NCI-H2171 (cell line): ENCODE measurements around the gene TGM2.

ENCODE experiments used
- DNase-seq: peaks from one replicate; lab custom pipeline; 2025; lab: John Stamatoyannopoulos, UW

TGM2 gene

DNA sequence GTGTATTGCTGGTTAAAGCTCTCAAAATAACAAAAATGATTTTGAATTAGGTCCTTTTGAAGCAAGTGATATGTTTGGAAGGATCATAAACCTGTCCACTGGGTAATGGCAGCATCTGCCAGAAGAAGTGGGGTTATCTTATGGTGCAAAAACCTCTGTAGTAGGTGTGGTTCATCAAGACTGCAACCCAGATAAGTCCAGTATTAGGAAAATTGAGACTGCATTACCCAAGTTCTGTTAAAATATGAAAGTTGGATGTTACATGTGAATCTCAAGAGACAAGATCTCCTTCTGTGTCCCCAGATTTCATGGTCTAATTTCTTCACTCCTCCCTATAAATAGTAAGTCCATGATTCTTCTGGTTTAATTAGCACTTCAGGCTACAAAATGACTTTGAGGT, 72.2 kb downstream of the TGM2 start:
- no peak for DNase-seq

DNA sequence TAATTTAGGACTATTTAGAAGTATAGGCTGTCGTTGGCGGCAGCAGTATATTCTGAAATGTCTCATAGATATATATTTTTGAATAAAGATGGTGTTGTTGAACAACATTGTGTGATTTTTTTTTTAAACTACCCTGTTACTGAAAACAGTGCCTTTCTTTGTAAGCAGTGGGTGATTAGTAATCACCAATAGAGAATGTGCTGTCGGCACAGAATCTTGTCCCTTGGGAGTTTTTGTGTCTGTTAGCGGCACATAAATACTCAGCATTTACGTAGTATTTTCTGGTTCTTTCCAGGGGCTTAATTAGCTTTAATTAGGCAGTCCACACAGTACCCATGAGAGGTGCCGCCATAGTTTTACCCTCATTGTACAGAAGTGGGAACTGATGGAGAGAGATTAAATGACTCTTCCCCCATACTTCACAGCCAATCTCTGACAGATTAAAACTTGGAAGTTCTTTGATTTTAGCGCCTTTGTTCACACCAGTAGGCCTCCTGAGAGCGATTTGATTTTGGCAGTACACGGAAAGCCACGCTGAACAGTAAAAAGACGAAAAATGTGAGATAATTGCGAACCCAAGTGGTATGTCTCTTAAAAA, 72.7 kb downstream of the TGM2 start:
- no peak for DNase-seq

DNA sequence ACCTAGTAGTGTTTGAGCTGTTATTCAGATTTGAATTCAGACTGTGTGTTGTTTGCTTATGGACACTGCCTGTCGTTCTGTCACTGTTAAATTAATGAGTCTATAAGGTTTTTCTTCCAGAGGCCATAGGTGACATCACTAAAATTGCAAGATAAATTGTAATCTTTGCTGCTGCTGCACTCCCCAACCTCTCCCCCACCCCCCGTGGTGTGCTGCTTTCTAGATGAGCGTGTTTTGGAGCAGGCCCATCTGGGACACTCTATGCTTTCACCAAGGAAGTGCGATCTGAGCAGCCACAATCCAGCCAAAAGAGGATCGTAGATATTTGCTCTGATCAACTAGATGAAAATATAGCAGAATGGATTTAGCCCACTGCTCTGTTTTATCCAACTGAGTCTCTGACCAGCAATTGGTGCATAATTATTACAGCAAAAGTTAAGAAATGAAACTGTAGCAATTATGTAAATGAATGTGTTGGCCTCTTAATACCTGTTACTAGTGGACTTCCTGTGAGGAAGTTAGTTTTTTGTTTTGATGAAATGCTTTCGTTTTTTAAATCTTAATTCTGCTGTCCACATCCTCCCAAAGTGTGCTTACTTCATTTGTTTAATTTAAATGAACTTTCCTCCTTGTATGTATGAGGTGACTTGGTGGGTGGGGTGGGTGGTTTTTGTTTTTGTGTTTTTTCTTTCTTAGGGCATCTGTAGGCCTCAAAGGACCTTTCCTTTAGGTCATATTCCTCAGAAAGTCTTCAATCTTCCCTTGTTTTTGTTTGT, 73.4 kb downstream of the TGM2 start:
- DNase-seq: no peak

DNA sequence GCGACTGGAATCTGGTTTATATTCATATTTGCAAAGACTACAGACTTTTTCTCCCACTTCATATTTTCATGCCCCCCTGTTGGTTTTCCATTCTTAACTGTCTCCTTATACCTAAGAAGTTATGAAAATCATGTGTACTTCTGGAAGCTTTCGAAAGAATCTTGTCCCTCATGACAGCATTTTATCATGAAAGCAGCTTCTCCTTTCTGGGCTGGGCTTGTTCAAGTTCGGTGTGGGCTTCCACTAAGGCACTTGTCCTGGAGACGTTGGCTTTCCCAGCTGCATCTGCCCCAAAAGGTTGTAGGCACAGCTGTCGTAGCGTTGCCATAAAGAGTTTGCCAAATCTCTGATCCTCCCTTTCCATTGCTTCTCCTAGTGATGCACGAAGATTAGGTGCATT, 75.0 kb downstream of the TGM2 start:
- DNase-seq: no peak

DNA sequence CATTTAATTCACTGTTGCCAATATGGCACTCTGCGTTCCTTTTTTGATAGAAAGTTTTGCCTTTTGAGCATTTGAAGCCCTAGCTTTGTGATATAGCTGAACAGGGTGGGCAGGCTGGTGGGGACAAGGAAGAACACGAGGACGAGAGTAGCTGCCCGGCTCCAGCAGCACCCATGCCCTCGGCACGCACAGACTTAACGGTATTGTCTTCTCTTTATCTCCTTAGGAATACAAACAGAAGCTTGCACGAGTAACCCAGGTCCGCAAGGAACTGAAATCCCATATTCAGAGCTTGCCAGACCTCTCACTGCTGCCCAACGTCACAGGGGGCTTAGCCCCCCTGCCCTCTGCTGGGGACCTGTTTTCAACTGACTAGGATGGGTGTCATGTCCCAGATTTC, 75.6 kb downstream of the TGM2 start:
- DNase-seq: no peak

DNA sequence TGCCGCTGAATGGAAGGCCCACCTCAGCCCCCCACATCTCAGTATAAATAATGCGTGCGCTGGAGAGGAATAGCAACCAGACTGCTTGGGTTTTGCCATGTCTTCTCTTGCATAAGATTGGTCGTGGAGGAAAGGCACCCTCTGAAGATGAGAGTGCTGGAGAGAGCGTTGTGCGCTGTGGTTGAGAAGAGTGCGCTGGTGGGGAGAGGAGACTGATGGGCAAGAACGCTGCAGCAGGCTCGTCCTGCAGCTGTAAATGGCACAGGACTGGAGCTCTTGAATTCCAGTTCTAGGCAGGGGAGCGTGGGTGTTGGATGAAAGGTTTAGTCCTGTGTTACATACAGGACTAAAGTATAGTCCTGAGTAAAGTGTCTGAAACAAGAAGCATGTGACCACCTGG, 80.0 kb downstream of the TGM2 start:
- DNase-seq: no peak

DNA sequence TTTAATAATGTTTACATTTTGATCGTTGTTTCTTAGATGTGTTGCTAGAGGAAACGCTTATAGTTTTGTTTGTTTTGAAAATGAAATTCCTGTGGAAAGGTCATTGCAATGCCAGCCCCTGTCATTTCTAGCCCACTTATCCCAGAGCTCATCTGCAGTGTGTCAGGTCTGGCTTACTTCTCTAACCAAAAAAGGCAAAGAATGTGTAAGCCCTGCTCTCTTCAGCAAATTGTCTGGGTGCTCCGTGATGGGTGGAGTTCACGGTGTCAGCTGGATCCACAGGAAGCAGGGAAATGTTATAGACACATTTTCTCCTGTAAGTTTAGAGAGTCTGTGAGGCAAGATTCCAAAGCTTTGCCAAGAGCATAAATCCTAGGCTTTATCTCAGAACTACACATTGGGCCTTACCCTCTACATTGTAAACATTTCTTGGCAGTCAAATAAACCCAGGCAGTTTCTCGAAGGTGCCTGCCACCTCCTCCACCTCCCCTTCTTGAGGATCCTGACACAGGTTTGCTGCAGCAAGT, 80.6 kb downstream of the TGM2 start:
- no peak for DNase-seq

DNA sequence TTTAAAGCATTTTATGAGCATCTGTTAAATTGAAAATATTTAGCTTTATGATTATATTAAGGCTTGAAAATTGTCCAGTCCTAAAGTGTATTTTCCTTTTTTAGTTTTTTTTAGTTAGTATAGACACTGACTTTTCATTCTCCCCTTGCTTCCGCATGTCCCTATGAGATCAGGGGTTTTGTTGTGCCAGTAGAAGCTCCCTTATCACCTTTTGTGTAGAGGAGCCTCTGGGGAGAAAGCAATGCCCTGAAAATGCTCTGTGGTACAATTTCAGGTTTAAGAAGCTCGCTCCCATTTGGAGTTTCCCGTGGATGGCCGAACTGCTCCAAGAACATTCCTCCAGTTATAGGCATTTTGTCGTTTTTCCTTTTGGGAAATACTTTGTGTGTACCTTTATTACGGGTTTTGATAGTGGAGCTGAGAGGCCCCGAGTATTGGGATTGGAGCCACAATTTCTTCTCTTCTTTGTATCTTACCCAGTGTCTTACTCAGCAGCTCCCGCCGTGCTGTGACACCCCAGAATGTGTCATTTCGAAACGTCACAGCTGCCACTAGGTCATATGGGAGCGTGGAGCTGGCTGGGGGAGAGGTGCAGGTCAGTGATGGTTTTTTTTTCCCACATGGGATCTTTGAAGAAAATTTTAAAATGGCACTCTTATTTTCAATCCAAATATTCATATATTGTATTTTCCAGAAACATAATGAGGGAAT, 81.6 kb downstream of the TGM2 start:
- no peak for DNase-seq

DNA sequence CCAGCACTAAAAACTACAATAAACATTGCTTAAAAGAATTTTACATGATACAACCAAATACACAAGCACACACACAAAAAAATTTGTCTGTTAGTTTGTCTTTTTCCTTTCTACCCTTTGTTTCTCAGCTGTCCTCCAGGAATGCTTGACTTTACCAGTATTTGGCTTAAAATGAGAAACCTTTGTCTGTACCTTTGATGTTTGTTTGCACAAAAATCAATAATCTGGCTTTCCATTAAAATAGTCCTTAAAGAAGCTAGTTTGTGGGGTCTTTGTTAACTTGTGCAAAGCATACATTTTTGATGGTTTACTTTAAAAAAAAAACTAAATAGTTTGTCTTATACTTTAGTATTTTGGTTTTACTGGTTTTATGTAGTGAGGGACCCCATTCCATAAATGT, 82.2 kb downstream of the TGM2 start:
- no peak for DNase-seq

DNA sequence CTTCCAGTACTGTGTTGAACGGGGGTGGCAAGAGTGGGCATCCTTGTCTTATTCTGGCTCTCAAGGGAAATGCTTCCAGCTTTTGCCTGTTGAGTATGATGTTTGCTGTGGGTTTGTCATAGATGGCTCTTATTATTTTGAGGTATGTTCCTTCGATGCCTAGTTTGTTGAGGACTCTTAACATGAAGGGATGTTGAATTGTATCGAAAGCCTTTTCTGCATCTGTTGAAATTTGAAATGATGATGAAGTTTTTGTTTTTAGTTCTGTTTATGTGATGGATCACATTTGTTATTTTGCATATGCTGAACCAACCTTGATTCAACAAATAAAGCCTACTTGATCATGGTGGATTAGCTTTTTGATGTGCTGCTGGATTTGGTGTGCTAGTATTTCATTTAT, 83.5 kb downstream of the TGM2 start:
- no peak for DNase-seq

DNA sequence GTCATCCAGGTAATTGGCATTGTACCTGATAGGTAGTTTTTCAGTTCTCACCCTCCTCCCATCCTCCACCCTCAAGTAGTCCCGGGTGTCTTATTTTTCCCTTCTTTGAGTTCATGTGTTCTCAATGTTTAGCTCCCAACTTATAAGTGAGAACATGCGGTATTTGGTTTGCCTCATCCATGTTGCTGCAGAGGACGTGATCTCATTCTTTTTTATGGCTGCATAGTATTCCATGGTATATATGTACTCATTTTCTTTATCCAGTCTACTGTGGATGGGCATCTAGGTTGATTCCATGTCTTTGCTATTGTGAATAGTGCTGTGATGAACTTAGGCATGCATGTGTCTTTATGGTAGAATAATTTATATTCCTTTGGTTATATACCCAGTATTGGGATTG, 85.7 kb downstream of the TGM2 start:
- DNase-seq: no peak

DNA sequence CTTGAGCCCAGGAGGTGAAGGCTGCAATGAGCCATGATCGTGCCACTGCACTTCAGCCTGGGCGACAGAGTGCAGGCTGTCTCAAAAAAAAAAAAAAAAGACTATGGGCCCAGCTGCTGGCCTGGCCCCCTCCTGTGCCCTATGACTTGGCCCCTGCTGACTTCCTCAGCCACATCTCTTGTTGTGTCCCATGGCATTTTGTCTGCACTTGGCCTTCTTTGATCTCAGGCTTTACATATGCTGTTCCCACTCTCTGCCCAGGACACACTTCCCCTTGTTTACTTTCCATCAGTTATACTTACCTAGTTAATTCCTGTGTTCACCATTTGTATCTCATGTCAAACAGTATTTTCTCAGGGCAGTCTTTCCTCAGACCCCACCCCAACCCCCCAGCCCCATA, 87.0 kb downstream of the TGM2 start:
- DNase-seq: no peak
